22Rv1 (cell line): ENCODE measurements around the gene PPCS.

Experiments
- CTCF ChIP-seq: fragments of 450-650 bp; IDR thresholded peaks from 2 replicates; pipeline ENCODE4 v1.5.1; 2017; ENCODE audit warnings: mild to moderate bottlenecking
- ZFX ChIP-seq: fragments of 450-650 bp; IDR thresholded peaks from 2 replicates; pipeline ENCODE4 v1.6.1; 2017; ENCODE audit warnings: antibody characterized with exemption, borderline replicate concordance

DNA sequence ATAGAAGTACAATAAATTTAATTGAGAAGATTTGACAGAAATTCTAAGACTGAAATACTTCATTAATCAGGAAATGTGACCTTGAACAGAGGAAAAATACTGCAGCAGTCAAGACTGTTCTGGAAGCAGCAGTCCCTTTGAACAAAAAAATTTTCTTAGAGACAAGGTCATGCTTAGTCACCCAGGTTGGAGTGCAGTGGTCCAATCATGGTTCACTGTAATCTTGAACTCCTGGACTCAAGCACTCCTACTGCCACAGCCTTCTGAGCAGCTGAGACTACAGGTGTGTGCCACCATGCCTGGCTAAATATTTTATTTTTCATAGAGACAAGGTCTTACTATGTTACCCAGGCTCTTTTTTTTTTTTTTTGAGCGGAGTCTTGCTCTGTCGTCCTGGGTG, 4.9 kb downstream of the PPCS start:
- TF ChIP-seq CTCF (no peak), ZFX (no peak)
